ENCODE data around the gene PAQR9. TPM values are rescaled to one million over a fixed set of nuclear protein-coding genes. Genes with fewer than 3 reads are reported as not detected.

The PAQR9 gene
- total and polyA plus RNA-seq, 2 donors (not counting 3 experiments of a cell fraction or from before 2014, with no cell fraction given): not detected

DNA sequence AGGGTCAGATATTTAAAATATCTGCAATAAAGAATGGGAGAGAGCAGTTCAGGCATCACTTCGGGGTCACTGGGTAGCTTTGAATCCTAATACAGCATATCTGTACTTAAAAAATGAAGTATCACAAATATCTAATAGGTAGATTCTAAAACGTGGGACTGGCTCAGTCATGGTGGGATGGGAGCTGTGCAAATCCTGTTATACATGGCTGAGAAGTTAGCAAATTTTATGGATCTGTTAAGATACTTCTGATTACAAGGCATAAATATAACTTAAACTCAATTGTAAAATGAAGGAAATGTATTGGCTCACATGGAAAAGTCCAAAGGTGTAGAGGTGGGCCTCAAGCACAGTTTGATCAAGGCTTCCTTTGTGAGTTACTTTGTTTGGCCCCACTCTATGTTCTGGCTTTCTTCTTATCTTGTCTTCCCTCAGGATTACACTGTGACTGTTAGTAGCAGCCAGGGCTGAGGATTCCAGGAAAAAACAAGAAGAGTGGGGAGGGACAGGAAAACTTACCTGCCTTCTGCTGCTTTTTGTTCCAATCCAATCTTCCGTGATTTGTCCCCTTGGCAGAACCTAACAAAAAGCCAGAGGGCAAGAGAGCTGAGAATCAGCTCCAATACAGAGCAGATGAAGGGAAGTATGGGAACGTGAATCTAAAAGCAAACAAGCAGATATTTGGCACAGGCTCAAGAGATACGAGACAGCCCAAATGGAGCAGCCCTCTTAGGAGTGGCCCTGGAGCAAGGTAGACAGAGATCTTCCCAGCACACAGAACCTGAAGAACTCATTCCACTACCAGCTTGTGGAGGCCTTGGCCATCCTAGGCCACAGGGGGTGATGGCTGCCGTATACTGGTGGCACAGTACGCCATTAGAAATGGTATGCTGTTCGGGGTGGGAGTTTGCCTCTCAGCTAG, 10.9 kb downstream of the PAQR9 start:
- H3K9me1 ChIP-seq (replicated peaks; ENCODE audit: control insufficient read depth, extremely low read depth, insufficient read depth, low read length): no peaks in the 10 kb centered on the region
- CTCF ChIA-PET: interaction anchor here (0.6 to 2.1 kb wide), 3 partner anchors 19 to 124 kb away, joined by 3 to 6 read pairs (median 4); no protein-coding TSS in a partner anchor
- no peak overlapping the region for H2AFZ ChIP-seq (ENCODE audit: low read depth, low read length)
- no peak for FAIRE-seq
- BruUV-seq (replicated peaks): no TSS peak
- POLR2A ChIA-PET: no interaction called here
- no peak overlapping the region for H3K4me3 ChIP-seq (replicated peaks in 1 of 3; ENCODE audit: insufficient read depth in 1 of 3, low read depth in 1 of 3, low read length in 3 of 3)
- no peaks in the 10 kb centered on the region for H3K9me3 ChIP-seq (replicated peaks; ENCODE audit: control insufficient read depth, insufficient read depth, low read length)
- no peak overlapping the region for H3K4me2 ChIP-seq (ENCODE audit: insufficient read depth, low read length)
- TF ChIP-seq, protein P1, sequence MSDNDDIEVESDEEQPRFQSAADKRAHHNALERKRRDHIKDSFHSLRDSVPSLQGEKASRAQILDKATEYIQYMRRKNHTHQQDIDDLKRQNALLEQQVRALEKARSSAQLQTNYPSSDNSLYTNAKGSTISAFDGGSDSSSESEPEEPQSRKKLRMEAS (IDR thresholded peaks at IDR 0.05; ENCODE audit: insufficient read depth, insufficient read length): no peak
- TF ChIP-seq POLR2AphosphoS5 (IDR thresholded peaks at IDR 0.05; ENCODE audit: insufficient read depth, low read depth, low read length) (no peak), MYC (IDR thresholded peaks at IDR 0.05; ENCODE audit: low read depth, low read length) (no peak), FOS (IDR thresholded peaks at IDR 0.05; ENCODE audit: borderline replicate concordance, insufficient read depth, low read length) (no peak), POLR2A (IDR thresholded peaks at IDR 0.05; ENCODE audit: low read depth, low read length) (no peak), GATA2 (IDR thresholded peaks at IDR 0.05; ENCODE audit: insufficient read depth, insufficient read length, low read depth, low read length) (no peak), EZH2 (IDR thresholded peaks at IDR 0.05; ENCODE audit: borderline replicate concordance, low read depth, low read length, severe bottlenecking) (no peak), JUN (IDR thresholded peaks at IDR 0.05; ENCODE audit: borderline replicate concordance, insufficient read depth, insufficient read length, low read depth) (no peak)
- TF ChIP-seq, protein P2, sequence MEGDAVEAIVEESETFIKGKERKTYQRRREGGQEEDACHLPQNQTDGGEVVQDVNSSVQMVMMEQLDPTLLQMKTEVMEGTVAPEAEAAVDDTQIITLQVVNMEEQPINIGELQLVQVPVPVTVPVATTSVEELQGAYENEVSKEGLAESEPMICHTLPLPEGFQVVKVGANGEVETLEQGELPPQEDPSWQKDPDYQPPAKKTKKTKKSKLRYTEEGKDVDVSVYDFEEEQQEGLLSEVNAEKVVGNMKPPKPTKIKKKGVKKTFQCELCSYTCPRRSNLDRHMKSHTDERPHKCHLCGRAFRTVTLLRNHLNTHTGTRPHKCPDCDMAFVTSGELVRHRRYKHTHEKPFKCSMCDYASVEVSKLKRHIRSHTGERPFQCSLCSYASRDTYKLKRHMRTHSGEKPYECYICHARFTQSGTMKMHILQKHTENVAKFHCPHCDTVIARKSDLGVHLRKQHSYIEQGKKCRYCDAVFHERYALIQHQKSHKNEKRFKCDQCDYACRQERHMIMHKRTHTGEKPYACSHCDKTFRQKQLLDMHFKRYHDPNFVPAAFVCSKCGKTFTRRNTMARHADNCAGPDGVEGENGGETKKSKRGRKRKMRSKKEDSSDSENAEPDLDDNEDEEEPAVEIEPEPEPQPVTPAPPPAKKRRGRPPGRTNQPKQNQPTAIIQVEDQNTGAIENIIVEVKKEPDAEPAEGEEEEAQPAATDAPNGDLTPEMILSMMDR (IDR thresholded peaks at IDR 0.05; ENCODE audit: extremely low read depth in 1 of 2, insufficient read depth in 1 of 2, low read depth in 1 of 2, low read length in 2 of 2): no peak
- no peaks in the 10 kb centered on the region for H3K4me1 ChIP-seq (ENCODE audit: control insufficient read depth, extremely low read depth, insufficient read depth, low read length)
- H4K20me1 ChIP-seq (replicated peaks; ENCODE audit: control insufficient read depth, extremely low read depth, insufficient read depth, low read length): no peaks in the 10 kb centered on the region
- peaks cover 37 to 81% of the 10 kb centered on the region in 2 experiments for H3K27me3 ChIP-seq (ENCODE audit: control insufficient read depth in 2 of 2, insufficient read depth in 2 of 2, low read length in 2 of 2)
- H3K27ac ChIP-seq (ENCODE audit: insufficient read depth, low read depth, low read length): no peak overlapping the region
- no peak overlapping the region for H3K9ac ChIP-seq (replicated peaks; ENCODE audit: extremely low read depth, insufficient read depth, low read length)
- DNase-seq (ENCODE audit: low read depth, low spot score): no peak
- dilution Hi-C loops (cut with MboI; ENCODE audit: extremely low pct_ligation_motif_present, low sequenced_read_pairs): no loop called here
- no peaks in the 10 kb centered on the region for H3K79me2 ChIP-seq (ENCODE audit: control insufficient read depth, insufficient read depth, low read length)
- no peaks in the 10 kb centered on the region for H3K36me3 ChIP-seq (ENCODE audit: control insufficient read depth in 2 of 2, extremely low read depth in 1 of 2, insufficient read depth in 2 of 2, low read length in 2 of 2)
- intact Hi-C loops (cut with micrococcal nuclease): no loop called here

Data from endothelial cell of umbilical vein (primary cell).